B cell (primary cell): ENCODE results near the gene PBX1.

Source experiments
- CTCF ChIP-seq: fragments of 200-600 bp; IDR thresholded peaks from one replicate; pipeline ENCODE4 v1.8.0; 2022; ENCODE audit warnings: antibody characterized with exemption, mild to moderate bottlenecking
- EZH2 ChIP-seq: IDR thresholded peaks from 2 replicates; pipeline ENCODE4 v1.6.1; 2012; ENCODE audit warnings: borderline replicate concordance, low read depth, mild to moderate bottlenecking, moderate library complexity, low read length; ENCODE audit not compliant: insufficient read depth, poor library complexity, severe bottlenecking

GRCh38 chr1:164608651-164609057 lies 49.7 kb downstream of the PBX1 start:
- TF ChIP-seq CTCF (no peak), EZH2 (no peak)
